Panc1 (cell line): ENCODE results near the gene GALNT16. TPM values are rescaled to one million over a fixed set of nuclear protein-coding genes. Genes with fewer than 3 reads are reported as not detected.

Experiments
- ATAC-seq: fragments of 200-7000 bp; cut with Tn5 transposase; 2 replicates; pipeline ENCODE4 v1.9.1; 2020; ENCODE audit warnings: mild to moderate bottlenecking, moderate library complexity
- BruUV-seq: library from RNA; stranded (reverse); fragments of 400-500 nt; replicated peaks from 2 replicates; lab custom pipeline; 2021; lab: Mats Ljungman, UMichigan
- CTCF ChIA-PET: fragments of 300-600 bp; sonication (Branson Sonifier 250); formaldehyde crosslinking; loops from one replicate; lab custom pipeline; 2022; ENCODE audit warnings: antibody characterized with exemption; lab: Charles Lee
- POLR2A ChIA-PET: fragments of 300-600 bp; sonication (Branson Sonifier 250); formaldehyde crosslinking; loops from one replicate; lab custom pipeline; 2022; ENCODE audit warnings: antibody characterized with exemption; lab: Charles Lee
- DNase-seq: peaks from one replicate; pipeline ENCODE4 v3.0.0-alpha.2; 2010; ENCODE audit warnings: low read depth, low spot score
- H3K27ac ChIP-seq: 2 replicates; pipeline ENCODE4 v1.5.1; 2011; ENCODE audit warnings: mild to moderate bottlenecking, low read length, inconsistent platforms
- H3K27me3 ChIP-seq: fragments of 200-500 bp; sonication (Bioruptor generic); 2 replicates; pipeline ENCODE4 v1.6.0; 2014; ENCODE audit warnings: low read length, inconsistent platforms; ENCODE audit not compliant: control insufficient read depth, insufficient read depth
- H3K36me3 ChIP-seq: fragments of 200-500 bp; sonication (Bioruptor generic); 2 replicates; pipeline ENCODE4 v1.5.1; 2014; ENCODE audit warnings: inconsistent platforms, mild to moderate bottlenecking, low read length, moderate library complexity; ENCODE audit not compliant: control insufficient read depth, insufficient read depth
- H3K4me1 ChIP-seq: 2 replicates; pipeline ENCODE4 v1.5.1; 2011; ENCODE audit warnings: inconsistent platforms, mild to moderate bottlenecking, low read length, moderate library complexity; ENCODE audit not compliant: control insufficient read depth, insufficient read depth
- H3K4me3 ChIP-seq, 2 experiments: 2 replicates each; pipeline ENCODE4 v1.5.1; 2011 to 2012; ENCODE audit warnings: low read depth in 2 of 2, low read length in 2 of 2, mild to moderate bottlenecking in 2 of 2, inconsistent platforms in 1 of 2, moderate library complexity in 1 of 2
- H3K9me3 ChIP-seq: fragments of 200-500 bp; sonication (Bioruptor generic); 2 replicates; pipeline ENCODE4 v1.5.1; 2014; ENCODE audit warnings: low read depth, mild to moderate bottlenecking, inconsistent platforms, low read length, moderate library complexity; ENCODE audit not compliant: control insufficient read depth, insufficient read depth
- CTCF ChIP-seq: fragments of 450-650 bp; IDR thresholded peaks from 2 replicates; pipeline ENCODE4 v1.5.1; 2017; ENCODE audit warnings: mild to moderate bottlenecking
- POLR2AphosphoS5 ChIP-seq: IDR thresholded peaks from 2 replicates; pipeline ENCODE4 v1.6.1; 2012; ENCODE audit warnings: mild to moderate bottlenecking, low read depth, low read length, moderate library complexity
- REST ChIP-seq, 2 experiments: IDR thresholded peaks; 2 replicates each; pipeline ENCODE4 v1.6.1; 2011 to 2012; ENCODE audit warnings: low read depth in 2 of 2, control low read depth in 1 of 2, low read length in 1 of 2, mild to moderate bottlenecking in 1 of 2, moderate library complexity in 1 of 2; ENCODE audit not compliant: insufficient read depth in 1 of 2
- SIN3A ChIP-seq: IDR thresholded peaks from 2 replicates; pipeline ENCODE4 v1.6.1; 2012; ENCODE audit warnings: low read depth, mild to moderate bottlenecking, low read length, moderate library complexity, borderline replicate concordance; ENCODE audit not compliant: insufficient read depth
- TCF7L2 ChIP-seq: IDR thresholded peaks from 2 replicates; pipeline ENCODE4 v1.6.1; 2011; ENCODE audit warnings: mild to moderate bottlenecking, low read depth, low read length, inconsistent platforms
- in situ Hi-C: cut with HindIII; loops from 2 replicates; pipeline ENCODE4 v1.10.0; 2016; ENCODE audit warnings: low sequenced_read_pairs, low pct_unique_long_range_greater_than_20kb
- intact Hi-C: fragments of 100-400 bp; cut with micrococcal nuclease; formaldehyde crosslinking; loops from one replicate; pipeline ENCODE4 v1.10.0; 2022; ENCODE audit not compliant: unreplicated experiment
- total RNA-seq: library from RNA; stranded (reverse); gene quantifications from one replicate; pipeline ENCODE4 v1.2.1, GENCODE V29; 2021; ENCODE audit not compliant: unreplicated experiment

GALNT16 gene
- total RNA-seq, 1 experiment from 2014 or later: 0.72 TPM

- CTCF ChIA-PET: no interaction called here
Observed at GRCh38 chr14:69240527-69241173, 19.3 kb upstream of the GALNT16 start.

GRCh38 chr14:69241577-69241976 lies 18.4 kb upstream of the GALNT16 start:
- no peaks in the 10 kb centered on the region for H3K4me1 ChIP-seq
- TF ChIP-seq TCF7L2: no peak
- no peak for TF ChIP-seq POLR2AphosphoS5
- no peak for TF ChIP-seq SIN3A
- no peak for TF ChIP-seq REST (IDR thresholded peaks at IDR 0.05; ENCODE audit: insufficient read depth in 1 of 2, low read depth in 2 of 2, low read length in 1 of 2)
- TF ChIP-seq CTCF: no peak
- ChIA-PET CTCF (interaction anchor here (0.9 kb wide), 1 partner anchor 112 kb away, joined by 3 read pairs; no protein-coding TSS in a partner anchor), POLR2A (interaction anchor here (0.6 kb wide), 1 partner anchor 219 kb away, joined by 4 read pairs; no protein-coding TSS in a partner anchor)
- no peak for DNase-seq
- no peaks in the 10 kb centered on the region for H3K27me3 ChIP-seq
- H3K27ac ChIP-seq: no peak overlapping the region
- H3K4me3 ChIP-seq: no peak overlapping the region
- ATAC-seq: no peak
- no TSS peak for BruUV-seq
- no peaks in the 10 kb centered on the region for H3K9me3 ChIP-seq
- in situ Hi-C loops: no loop called here
- intact Hi-C loops: loop anchor here (10.0 kb wide), 1 partner anchor 113 kb away; no protein-coding TSS in a partner anchor
- H3K36me3 ChIP-seq: no peaks in the 10 kb centered on the region

More at GRCh38 chr14:69240527-69241173, 19.3 kb upstream of the GALNT16 start:
- intact Hi-C loops: loop anchor here (10.0 kb wide), 1 partner anchor 114 kb away; no protein-coding TSS in a partner anchor
- no TSS peak for BruUV-seq
- POLR2A ChIA-PET: no interaction called here
- H3K27me3 ChIP-seq: no peaks in the 10 kb centered on the region
- TF ChIP-seq TCF7L2: no peak
- TF ChIP-seq POLR2AphosphoS5: no peak
- no peak for TF ChIP-seq CTCF
- no peak for TF ChIP-seq REST (IDR thresholded peaks at IDR 0.05; ENCODE audit: insufficient read depth in 1 of 2, low read depth in 2 of 2, low read length in 1 of 2)
- no peak for TF ChIP-seq SIN3A
- no peaks in the 10 kb centered on the region for H3K9me3 ChIP-seq
- H3K4me1 ChIP-seq: no peaks in the 10 kb centered on the region
- in situ Hi-C loops: no loop called here
- H3K36me3 ChIP-seq: no peaks in the 10 kb centered on the region
- no peak overlapping the region for H3K27ac ChIP-seq
- ATAC-seq (no peak), DNase-seq (no peak)
- H3K4me3 ChIP-seq: no peak overlapping the region
